Measurements from ENCODE around the gene TENM4. TPM values are rescaled to one million over a fixed set of nuclear protein-coding genes. Genes with fewer than 3 reads are reported as not detected.

TENM4 gene
- total and polyA plus RNA-seq, 4 donors = 0.02 to 0.33 (median 0.14) TPM

GRCh38 chr11:79428406-79428805, 12.4 kb downstream of the TENM4 start:
- H3K4me1 ChIP-seq (ENCODE audit: control insufficient read depth in 4 of 4, insufficient read depth in 4 of 4, low read length in 3 of 4) = no peaks in the 10 kb centered on the region
- H3K27me3 ChIP-seq (ENCODE audit: control insufficient read depth in 4 of 4, insufficient read depth in 4 of 4, low read length in 3 of 4) = peaks cover 0 to 3% (median 0%) of the 10 kb centered on the region in 4 donors
- no peaks in the 10 kb centered on the region for H3K36me3 ChIP-seq (ENCODE audit: control insufficient read depth in 4 of 4, insufficient read depth in 3 of 4, low read depth in 1 of 4, low read length in 3 of 4)
- no peak overlapping the region for H3K27ac ChIP-seq (ENCODE audit: low read depth in 1 of 2, low read length in 2 of 2)
- DNase-seq (ENCODE audit: low spot score) = no peak
- H3K9ac ChIP-seq (ENCODE audit: low read depth in 1 of 2, low read length in 2 of 2) = no peak overlapping the region
- H3K9me3 ChIP-seq (ENCODE audit: control insufficient read depth in 4 of 4, low read length in 3 of 4) = no peaks in the 10 kb centered on the region
- no peak for TF ChIP-seq TAF1 (conservative IDR thresholded peaks at IDR 0.05)
- TF ChIP-seq GABPA (IDR thresholded peaks at IDR 0.05 in 1 of 2, conservative IDR thresholded peaks at IDR 0.05 in 1 of 2) = no peak
- no peak for TF ChIP-seq NR2F2 (IDR thresholded peaks at IDR 0.05)
- TF ChIP-seq FOXA2 (IDR thresholded peaks at IDR 0.05) = no peak
- TF ChIP-seq SP1 (IDR thresholded peaks at IDR 0.05) = no peak
- TF ChIP-seq ZBTB33 (IDR thresholded peaks at IDR 0.05) = no peak
- TF ChIP-seq ATF3 (IDR thresholded peaks at IDR 0.05) = no peak
- no peak for TF ChIP-seq RAD21 (IDR thresholded peaks at IDR 0.05)
- TF ChIP-seq YY1 (IDR thresholded peaks at IDR 0.05) = no peak
- no peak for TF ChIP-seq RXRA (IDR thresholded peaks at IDR 0.05)
- no peak for TF ChIP-seq HNF4A (conservative IDR thresholded peaks at IDR 0.05)
- TF ChIP-seq EGR1 (IDR thresholded peaks at IDR 0.05; ENCODE audit: low read depth in 2 of 2) = no peak
- no peak for TF ChIP-seq HNF4G (IDR thresholded peaks at IDR 0.05)
- TF ChIP-seq, protein P1, sequence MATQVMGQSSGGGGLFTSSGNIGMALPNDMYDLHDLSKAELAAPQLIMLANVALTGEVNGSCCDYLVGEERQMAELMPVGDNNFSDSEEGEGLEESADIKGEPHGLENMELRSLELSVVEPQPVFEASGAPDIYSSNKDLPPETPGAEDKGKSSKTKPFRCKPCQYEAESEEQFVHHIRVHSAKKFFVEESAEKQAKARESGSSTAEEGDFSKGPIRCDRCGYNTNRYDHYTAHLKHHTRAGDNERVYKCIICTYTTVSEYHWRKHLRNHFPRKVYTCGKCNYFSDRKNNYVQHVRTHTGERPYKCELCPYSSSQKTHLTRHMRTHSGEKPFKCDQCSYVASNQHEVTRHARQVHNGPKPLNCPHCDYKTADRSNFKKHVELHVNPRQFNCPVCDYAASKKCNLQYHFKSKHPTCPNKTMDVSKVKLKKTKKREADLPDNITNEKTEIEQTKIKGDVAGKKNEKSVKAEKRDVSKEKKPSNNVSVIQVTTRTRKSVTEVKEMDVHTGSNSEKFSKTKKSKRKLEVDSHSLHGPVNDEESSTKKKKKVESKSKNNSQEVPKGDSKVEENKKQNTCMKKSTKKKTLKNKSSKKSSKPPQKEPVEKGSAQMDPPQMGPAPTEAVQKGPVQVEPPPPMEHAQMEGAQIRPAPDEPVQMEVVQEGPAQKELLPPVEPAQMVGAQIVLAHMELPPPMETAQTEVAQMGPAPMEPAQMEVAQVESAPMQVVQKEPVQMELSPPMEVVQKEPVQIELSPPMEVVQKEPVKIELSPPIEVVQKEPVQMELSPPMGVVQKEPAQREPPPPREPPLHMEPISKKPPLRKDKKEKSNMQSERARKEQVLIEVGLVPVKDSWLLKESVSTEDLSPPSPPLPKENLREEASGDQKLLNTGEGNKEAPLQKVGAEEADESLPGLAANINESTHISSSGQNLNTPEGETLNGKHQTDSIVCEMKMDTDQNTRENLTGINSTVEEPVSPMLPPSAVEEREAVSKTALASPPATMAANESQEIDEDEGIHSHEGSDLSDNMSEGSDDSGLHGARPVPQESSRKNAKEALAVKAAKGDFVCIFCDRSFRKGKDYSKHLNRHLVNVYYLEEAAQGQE (IDR thresholded peaks at IDR 0.05) = no peak
- no peak for TF ChIP-seq MAX (IDR thresholded peaks at IDR 0.05)
- no peak for TF ChIP-seq FOXA1 (IDR thresholded peaks at IDR 0.05)
- TF ChIP-seq JUND (IDR thresholded peaks at IDR 0.05) = no peak
- TF ChIP-seq, protein P2, sequence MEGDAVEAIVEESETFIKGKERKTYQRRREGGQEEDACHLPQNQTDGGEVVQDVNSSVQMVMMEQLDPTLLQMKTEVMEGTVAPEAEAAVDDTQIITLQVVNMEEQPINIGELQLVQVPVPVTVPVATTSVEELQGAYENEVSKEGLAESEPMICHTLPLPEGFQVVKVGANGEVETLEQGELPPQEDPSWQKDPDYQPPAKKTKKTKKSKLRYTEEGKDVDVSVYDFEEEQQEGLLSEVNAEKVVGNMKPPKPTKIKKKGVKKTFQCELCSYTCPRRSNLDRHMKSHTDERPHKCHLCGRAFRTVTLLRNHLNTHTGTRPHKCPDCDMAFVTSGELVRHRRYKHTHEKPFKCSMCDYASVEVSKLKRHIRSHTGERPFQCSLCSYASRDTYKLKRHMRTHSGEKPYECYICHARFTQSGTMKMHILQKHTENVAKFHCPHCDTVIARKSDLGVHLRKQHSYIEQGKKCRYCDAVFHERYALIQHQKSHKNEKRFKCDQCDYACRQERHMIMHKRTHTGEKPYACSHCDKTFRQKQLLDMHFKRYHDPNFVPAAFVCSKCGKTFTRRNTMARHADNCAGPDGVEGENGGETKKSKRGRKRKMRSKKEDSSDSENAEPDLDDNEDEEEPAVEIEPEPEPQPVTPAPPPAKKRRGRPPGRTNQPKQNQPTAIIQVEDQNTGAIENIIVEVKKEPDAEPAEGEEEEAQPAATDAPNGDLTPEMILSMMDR (IDR thresholded peaks at IDR 0.05; ENCODE audit: low read depth, low read length, missing input control) = no peak
- no peak overlapping the region for H3K4me3 ChIP-seq (ENCODE audit: low read depth in 1 of 3, low read length in 3 of 3)
- 19% methylated on average over 1 of the region's 1 CpG for WGBS
